B cell (primary cell): ENCODE results near the gene ARMCX1. TPM values are rescaled to one million over a fixed set of nuclear protein-coding genes. Genes with fewer than 3 reads are reported as not detected.

Source experiments
- ATAC-seq: fragments of 200-7000 bp; cut with Tn5 transposase; one replicate; pipeline ENCODE4 v1.10.0; 2021; ENCODE audit warnings: low read depth, mild to moderate bottlenecking, moderate number of reproducible peaks, moderate library complexity
- CTCF ChIA-PET: fragments of 350-600 bp; sonication (Branson Sonifier 250); formaldehyde crosslinking; loops from one replicate; lab custom pipeline; 2021; ENCODE audit warnings: antibody characterized with exemption, inconsistent platforms; lab: Charles Lee
- POLR2A ChIA-PET: fragments of 350-600 bp; sonication (Branson Sonifier 250); formaldehyde crosslinking; loops from one replicate; lab custom pipeline; 2021; ENCODE audit warnings: antibody characterized with exemption; lab: Charles Lee
- DNase-seq: peaks from one replicate; pipeline ENCODE4 v3.0.0; 2013
- H2AFZ ChIP-seq: 2 replicates; pipeline ENCODE4 v1.6.1; 2012; ENCODE audit warnings: mild to moderate bottlenecking, low read depth, low read length; ENCODE audit not compliant: insufficient read depth, poor library complexity, severe bottlenecking
- H3K27ac ChIP-seq, 2 donors: 1 replicate in 1 of 2; 2 replicates in 1 of 2; pipeline ENCODE4 v1.5.1; 2012 to 2013; ENCODE audit warnings: low read length in 2 of 2, mild to moderate bottlenecking in 2 of 2, moderate library complexity in 1 of 2
- H3K27me3 ChIP-seq, 4 experiments: fragments of 200-600 bp in 1 of 4; sonication (generic) in 1 of 4; replicated peaks in 1 of 4; 1 replicate in 2 of 4; 2 replicates in 2 of 4; pipeline versions ENCODE4 v1.6.1 to v1.7.0; 2013 to 2016; ENCODE audit warnings: low read length in 3 of 4, mild to moderate bottlenecking in 2 of 4, mixed read lengths in 1 of 4, moderate library complexity in 1 of 4; ENCODE audit not compliant: insufficient read depth in 4 of 4, control insufficient read depth in 3 of 4; ENCODE audit errors: control extremely low read depth in 1 of 4
- H3K36me3 ChIP-seq, 2 experiments: replicated peaks in 1 of 2; 1 replicate in 1 of 2; 2 replicates in 1 of 2; pipeline versions ENCODE4 v1.6.1 to v1.7.1; 2013; ENCODE audit warnings: low read length in 1 of 2; ENCODE audit not compliant: insufficient read depth in 2 of 2, control insufficient read depth in 1 of 2; ENCODE audit errors: control extremely low read depth in 1 of 2, extremely low read depth in 1 of 2
- H3K4me1 ChIP-seq, 2 donors: fragments of 200-600 bp in 1 of 2; sonication (generic) in 1 of 2; 1 replicate in 1 of 2; 2 replicates in 1 of 2; pipeline versions ENCODE4 v1.5.1 to v1.6.1; 2013 to 2017; ENCODE audit warnings: low read length in 2 of 2; ENCODE audit not compliant: control insufficient read depth in 2 of 2, insufficient read depth in 2 of 2
- H3K4me2 ChIP-seq: replicated peaks from 2 replicates; pipeline ENCODE3; 2012; ENCODE audit warnings: mild to moderate bottlenecking, low read depth, low read length; ENCODE audit not compliant: poor library complexity, severe bottlenecking
- H3K4me3 ChIP-seq, 5 experiments: fragments of 200-600 bp in 1 of 5; sonication (generic) in 1 of 5; 1 replicate in 3 of 5; 2 replicates in 2 of 5; pipeline versions ENCODE4 v1.5.1 to v1.7.0; 2011 to 2016; ENCODE audit warnings: low read length in 4 of 5, mild to moderate bottlenecking in 4 of 5, low read depth in 2 of 5, control low read depth in 1 of 5, moderate library complexity in 1 of 5; ENCODE audit not compliant: insufficient read depth in 1 of 5; ENCODE audit errors: control extremely low read depth in 1 of 5, extremely low read depth in 1 of 5
- H3K79me2 ChIP-seq: fragments of 200-600 bp; sonication (generic); one replicate; pipeline ENCODE4 v1.6.0; 2016; ENCODE audit warnings: low read length; ENCODE audit not compliant: control insufficient read depth, insufficient read depth
- H3K9ac ChIP-seq: fragments of 200-600 bp; sonication (generic); 2 replicates; pipeline ENCODE4 v1.6.1; 2017; ENCODE audit warnings: mild to moderate bottlenecking, low read length, moderate library complexity
- H3K9me3 ChIP-seq, 3 donors: one replicate each; pipeline versions ENCODE4 v1.6.1 to v1.7.1; 2013; ENCODE audit warnings: low read length in 2 of 3; ENCODE audit not compliant: control insufficient read depth in 2 of 3, insufficient read depth in 1 of 3; ENCODE audit errors: control extremely low read depth in 1 of 3
- H4K20me1 ChIP-seq: 2 replicates; pipeline ENCODE4 v1.6.0; 2012; ENCODE audit warnings: mild to moderate bottlenecking, low read length; ENCODE audit not compliant: insufficient read depth, control insufficient read depth, poor library complexity, severe bottlenecking
- H3K27ac Mint-ChIP-seq: one replicate; pipeline ENCODE4 v1.8.0; 2021; ENCODE audit warnings: mixed read lengths
- H3K27me3 Mint-ChIP-seq: one replicate; pipeline ENCODE4 v1.8.0; 2021; ENCODE audit warnings: mixed read lengths
- H3K4me1 Mint-ChIP-seq: one replicate; pipeline ENCODE4 v1.8.0; 2021; ENCODE audit warnings: mixed read lengths
- H3K4me3 Mint-ChIP-seq: one replicate; pipeline ENCODE4 v1.8.0; 2021; ENCODE audit warnings: mixed read lengths
- H3K9me3 Mint-ChIP-seq: one replicate; pipeline ENCODE4 v1.8.0; 2022; ENCODE audit warnings: mixed read lengths; ENCODE audit not compliant: insufficient read depth
- EZH2 ChIP-seq: IDR thresholded peaks from 2 replicates; pipeline ENCODE4 v1.6.1; 2012; ENCODE audit warnings: borderline replicate concordance, low read depth, mild to moderate bottlenecking, moderate library complexity, low read length; ENCODE audit not compliant: insufficient read depth, poor library complexity, severe bottlenecking
- WGBS: methylation state at CpG from one replicate; pipeline ENCODE4 v1.1.5; 2013; ENCODE audit warnings: missing lambda C conversion rate; ENCODE audit not compliant: insufficient coverage; 5-methylcytosine and 5-hydroxymethylcytosine counted together
- intact Hi-C: fragments of 100-400 bp; cut with micrococcal nuclease; formaldehyde crosslinking; loops from one replicate; pipeline ENCODE4 v1.10.0; 2022
- polyA plus RNA-seq: library from polyadenylated mRNA; depleted of rRNA; stranded (reverse); fragments of >200 nt; gene quantifications from 2 replicates; pipeline ENCODE4 v1.2.3, GENCODE V29; 2012
- total RNA-seq, 2 donors: library from RNA; stranded (reverse); fragments of 120-200 nt in 1 of 2; gene quantifications; 1 replicate in 1 of 2; 2 replicates in 1 of 2; pipeline versions ENCODE4 v1.2.3 to v1.2.4, GENCODE V29; 2013 to 2022
- TF ChIP-seq, protein P1 (sequence below): fragments of 200-600 bp; IDR thresholded peaks from one replicate; pipeline ENCODE4 v1.8.0; 2022; ENCODE audit warnings: antibody characterized with exemption, mild to moderate bottlenecking

Gene ARMCX1
- total and polyA plus RNA-seq, 2 donors (not counting 1 experiment from before 2014, with no cell fraction given) = 0.17 to 0.27 TPM

DNA sequence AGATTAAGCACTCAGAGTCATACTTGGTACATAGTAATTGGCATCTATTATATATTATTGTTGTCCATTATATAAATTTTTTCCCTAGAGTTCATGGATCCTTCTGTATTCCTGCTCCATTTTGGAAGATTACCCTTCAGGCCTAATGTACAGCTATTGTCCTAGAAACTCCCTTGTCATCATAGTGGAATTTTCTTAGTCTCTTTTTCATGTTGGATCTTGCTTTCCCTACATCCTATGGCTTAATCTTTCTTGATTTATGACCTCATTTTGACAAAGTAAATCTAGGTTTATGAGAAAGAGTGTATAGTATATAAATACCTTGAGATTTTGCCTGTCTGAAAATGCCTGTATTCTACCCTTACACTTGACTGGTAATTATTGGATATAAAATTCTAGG lies 43.0 kb upstream of the ARMCX1 start:
- no peaks in the 10 kb centered on the region for H3K9me3 Mint-ChIP-seq
- TF ChIP-seq EZH2 = no peak
- TF ChIP-seq, protein P1, sequence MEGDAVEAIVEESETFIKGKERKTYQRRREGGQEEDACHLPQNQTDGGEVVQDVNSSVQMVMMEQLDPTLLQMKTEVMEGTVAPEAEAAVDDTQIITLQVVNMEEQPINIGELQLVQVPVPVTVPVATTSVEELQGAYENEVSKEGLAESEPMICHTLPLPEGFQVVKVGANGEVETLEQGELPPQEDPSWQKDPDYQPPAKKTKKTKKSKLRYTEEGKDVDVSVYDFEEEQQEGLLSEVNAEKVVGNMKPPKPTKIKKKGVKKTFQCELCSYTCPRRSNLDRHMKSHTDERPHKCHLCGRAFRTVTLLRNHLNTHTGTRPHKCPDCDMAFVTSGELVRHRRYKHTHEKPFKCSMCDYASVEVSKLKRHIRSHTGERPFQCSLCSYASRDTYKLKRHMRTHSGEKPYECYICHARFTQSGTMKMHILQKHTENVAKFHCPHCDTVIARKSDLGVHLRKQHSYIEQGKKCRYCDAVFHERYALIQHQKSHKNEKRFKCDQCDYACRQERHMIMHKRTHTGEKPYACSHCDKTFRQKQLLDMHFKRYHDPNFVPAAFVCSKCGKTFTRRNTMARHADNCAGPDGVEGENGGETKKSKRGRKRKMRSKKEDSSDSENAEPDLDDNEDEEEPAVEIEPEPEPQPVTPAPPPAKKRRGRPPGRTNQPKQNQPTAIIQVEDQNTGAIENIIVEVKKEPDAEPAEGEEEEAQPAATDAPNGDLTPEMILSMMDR = no peak
- no peaks in the 10 kb centered on the region for H3K27me3 Mint-ChIP-seq
- no peaks in the 10 kb centered on the region for H3K9me3 ChIP-seq
- no peaks in the 10 kb centered on the region for H3K4me1 Mint-ChIP-seq
- no peak overlapping the region for H3K9ac ChIP-seq
- POLR2A ChIA-PET = no interaction called here
- intact Hi-C loops = no loop called here
- H3K4me3 Mint-ChIP-seq = no peak overlapping the region
- H4K20me1 ChIP-seq = no peaks in the 10 kb centered on the region
- CTCF ChIA-PET = no interaction called here
- no peak overlapping the region for H3K4me3 ChIP-seq
- H3K27ac Mint-ChIP-seq = no peak overlapping the region
- H3K27me3 ChIP-seq = no peaks in the 10 kb centered on the region
- ATAC-seq (no peak), DNase-seq (no peak)
- H3K79me2 ChIP-seq = no peaks in the 10 kb centered on the region
- H2AFZ ChIP-seq = no peak overlapping the region
- no peaks in the 10 kb centered on the region for H3K36me3 ChIP-seq
- H3K27ac ChIP-seq = no peak overlapping the region
- H3K4me2 ChIP-seq = no peak overlapping the region
- H3K4me1 ChIP-seq = no peaks in the 10 kb centered on the region

DNA sequence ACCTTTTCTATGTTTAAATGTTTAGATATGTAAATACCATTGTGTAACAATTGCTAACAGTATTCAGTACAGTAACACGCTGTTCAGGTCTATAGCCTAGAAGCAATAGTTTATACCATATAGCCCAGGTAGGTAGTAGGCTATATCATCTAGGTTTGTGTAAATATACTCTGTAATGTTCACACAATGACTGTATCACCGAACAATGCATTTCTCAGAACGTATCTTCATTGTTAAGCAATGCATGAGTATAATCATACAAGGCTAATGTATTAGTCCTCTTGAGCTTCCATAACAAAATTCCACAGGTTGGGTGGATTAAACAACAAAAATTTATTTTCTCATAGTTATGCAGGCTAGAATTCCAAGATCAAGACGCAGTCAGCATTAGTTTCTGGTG lies 42.4 kb upstream of the ARMCX1 start:
- Mint-ChIP-seq H3K27ac (no peak overlapping the region), H3K4me1 (no peaks in the 10 kb centered on the region), H3K27me3 (no peaks in the 10 kb centered on the region), H3K9me3 (no peaks in the 10 kb centered on the region), H3K4me3 (no peak overlapping the region)
- no peaks in the 10 kb centered on the region for H3K79me2 ChIP-seq
- H3K36me3 ChIP-seq = no peaks in the 10 kb centered on the region
- TF ChIP-seq, protein P1 = no peak
- no peak for TF ChIP-seq EZH2
- no peak overlapping the region for H3K4me3 ChIP-seq
- no CpG with 5 or more reads among the region's 4 CpGs for WGBS
- no peaks in the 10 kb centered on the region for H4K20me1 ChIP-seq
- DNase-seq (no peak), ATAC-seq (no peak)
- intact Hi-C loops = no loop called here
- ChIA-PET POLR2A (no interaction called here), CTCF (no interaction called here)
- H3K27ac ChIP-seq = no peak overlapping the region
- no peak overlapping the region for H2AFZ ChIP-seq
- no peaks in the 10 kb centered on the region for H3K27me3 ChIP-seq
- H3K9me3 ChIP-seq = no peaks in the 10 kb centered on the region
- H3K9ac ChIP-seq = no peak overlapping the region
- H3K4me1 ChIP-seq = no peaks in the 10 kb centered on the region
- no peak overlapping the region for H3K4me2 ChIP-seq
